Mucosa of gallbladder (tissue), 1 donor: Measurements from ENCODE around the gene ODAD4. TPM values are rescaled to one million over a fixed set of nuclear protein-coding genes. Genes with fewer than 3 reads are reported as not detected.
"Not testable (repeated sequence)": the region's sequence is repeated elsewhere in the genome, so short reads cannot be mapped to it uniquely, and the experiment has no call there.

ENCODE experiments used
- DNase-seq: peaks from one replicate; pipeline ENCODE4 v3.0.0-alpha.2; 2020; ENCODE audit warnings: low spot score
- total RNA-seq: library from RNA; stranded (reverse); gene quantifications from one replicate; pipeline ENCODE4 v1.2.1, GENCODE V29; 2021
- donor health status: DM: no; HTN: no; CAD: no.

The ODAD4 gene
- total RNA-seq, 1 donor from 2014 or later = 1.6 TPM

DNA sequence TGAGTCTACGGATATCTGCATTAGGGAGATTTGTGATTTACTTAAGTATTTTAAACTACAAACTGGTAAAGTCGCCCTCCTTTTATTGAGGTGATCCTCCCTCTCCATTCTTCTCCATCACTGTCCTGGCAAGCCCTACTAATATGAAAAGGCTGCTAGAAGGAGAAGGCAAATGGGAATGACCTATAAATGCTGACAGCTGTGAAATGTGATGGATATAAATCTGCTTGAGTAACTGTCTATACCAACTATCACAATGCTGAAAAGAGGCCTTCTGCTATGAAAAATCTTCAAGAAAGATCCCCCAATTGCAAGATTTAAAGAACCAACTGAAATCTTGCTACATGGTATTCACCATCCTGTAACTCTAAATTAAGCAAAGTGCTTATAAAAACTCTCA lies 71.3 kb downstream of the ODAD4 start:
- no peak for DNase-seq

DNA sequence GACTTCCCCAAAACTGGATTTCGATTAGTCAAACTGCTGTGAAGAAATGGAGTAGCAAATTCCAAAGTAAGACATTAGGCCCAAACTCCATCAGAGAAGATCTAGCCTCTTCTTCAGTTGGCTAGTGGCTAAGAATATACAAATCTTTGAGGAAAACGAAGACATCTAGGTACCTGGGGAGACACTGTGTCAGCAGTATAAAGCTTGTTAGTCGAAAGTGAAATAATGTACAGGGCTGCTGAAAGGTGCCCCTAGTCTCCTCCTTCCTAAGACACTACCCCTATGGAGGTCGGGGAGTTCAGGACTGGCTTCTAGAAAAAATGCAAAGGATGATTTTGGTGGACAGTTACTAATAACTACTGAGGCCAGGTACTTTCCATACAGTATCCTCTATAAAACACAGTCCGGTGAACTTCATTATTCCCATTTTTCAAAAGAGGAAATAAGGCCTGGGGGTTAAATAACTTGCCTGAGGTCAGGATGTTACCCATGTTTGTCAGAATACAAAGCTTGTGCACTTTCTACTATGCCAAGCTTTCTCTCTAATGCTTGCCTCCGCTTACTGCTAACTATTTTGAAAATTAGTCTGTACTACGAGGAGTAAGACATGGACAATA lies 71.9 kb downstream of the ODAD4 start:
- no peak for DNase-seq

DNA sequence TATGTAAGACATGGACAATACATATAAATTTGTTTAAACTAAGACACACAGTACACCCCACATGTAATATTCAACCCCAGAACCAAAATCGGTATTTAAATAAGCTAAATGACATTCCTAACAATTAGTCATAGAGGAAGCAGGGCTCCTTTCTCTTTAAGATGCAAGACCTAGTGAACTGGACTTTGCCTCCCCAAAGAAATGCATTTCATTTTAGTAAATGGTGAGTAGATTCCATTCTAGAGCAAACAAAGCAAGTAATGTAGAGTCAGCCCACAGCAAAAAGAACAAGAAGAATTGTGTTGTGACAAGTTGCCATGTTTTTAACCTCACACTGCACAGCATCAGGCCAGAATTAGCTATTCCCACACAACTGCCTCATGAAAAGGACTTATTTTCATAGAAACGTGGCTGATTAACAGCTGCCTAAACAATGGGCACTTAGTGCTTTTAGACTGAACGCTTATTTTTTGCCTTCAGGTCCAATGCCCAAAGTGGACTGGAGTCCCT lies 72.4 kb downstream of the ODAD4 start:
- DNase-seq = no peak

DNA sequence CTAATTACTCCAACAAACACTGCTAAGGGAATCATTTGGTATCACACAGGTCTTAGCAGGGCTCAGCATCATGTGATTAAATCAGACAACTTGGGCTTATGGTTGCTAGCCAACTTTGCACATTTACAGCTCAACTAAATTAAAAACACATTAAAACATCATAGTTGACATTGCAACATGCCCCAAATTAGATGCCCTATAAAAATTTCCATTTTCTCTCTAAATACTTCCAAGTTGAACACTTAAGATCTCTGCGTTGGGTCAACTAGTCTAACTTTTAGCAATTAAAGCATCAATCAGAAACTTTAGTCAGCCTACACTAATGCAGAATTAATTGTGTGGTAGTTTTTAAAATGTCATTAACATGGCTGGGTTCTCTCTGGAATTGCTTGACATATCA lies 74.7 kb downstream of the ODAD4 start:
- DNase-seq = no peak

DNA sequence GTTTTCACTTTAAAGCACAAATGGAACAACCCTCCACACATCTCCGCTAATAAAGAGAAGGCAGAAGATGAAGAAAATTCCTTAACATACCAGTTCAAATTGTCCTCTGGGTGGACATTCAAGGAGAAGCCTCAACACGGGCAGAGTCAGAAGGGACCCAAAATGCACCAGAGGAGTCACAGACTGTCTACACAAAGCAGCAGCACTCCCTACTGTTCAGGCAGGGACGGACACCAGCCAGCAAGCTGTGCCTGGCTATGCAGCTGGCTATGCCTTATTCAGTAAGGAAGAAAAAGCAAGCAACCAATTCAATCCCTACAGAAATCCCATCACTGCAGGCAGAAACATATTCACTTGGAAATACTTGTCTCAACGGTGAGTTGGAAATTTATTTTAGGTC lies 78.8 kb downstream of the ODAD4 start:
- no peak for DNase-seq

DNA sequence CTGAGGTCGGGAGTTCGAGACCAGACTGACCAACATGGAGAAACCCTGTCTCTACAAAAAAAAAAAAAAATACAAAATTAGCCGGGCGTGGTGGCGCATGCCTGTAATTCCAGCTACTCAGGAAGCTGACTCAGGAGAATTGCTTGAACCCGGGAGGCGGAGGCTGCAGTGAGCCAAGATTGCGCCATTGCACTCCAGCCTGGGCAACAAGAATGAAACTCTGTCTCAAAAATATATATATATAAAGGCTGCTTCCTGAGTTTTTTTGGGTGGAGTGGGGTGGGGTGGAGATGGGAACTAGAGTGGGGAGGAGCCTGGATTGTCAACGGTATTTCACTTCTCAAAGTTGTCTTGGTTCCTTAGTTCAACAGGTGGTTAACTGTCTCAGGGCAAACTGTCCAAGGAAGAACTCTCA lies 79.9 kb downstream of the ODAD4 start:
- not testable (repeated sequence) for DNase-seq

DNA sequence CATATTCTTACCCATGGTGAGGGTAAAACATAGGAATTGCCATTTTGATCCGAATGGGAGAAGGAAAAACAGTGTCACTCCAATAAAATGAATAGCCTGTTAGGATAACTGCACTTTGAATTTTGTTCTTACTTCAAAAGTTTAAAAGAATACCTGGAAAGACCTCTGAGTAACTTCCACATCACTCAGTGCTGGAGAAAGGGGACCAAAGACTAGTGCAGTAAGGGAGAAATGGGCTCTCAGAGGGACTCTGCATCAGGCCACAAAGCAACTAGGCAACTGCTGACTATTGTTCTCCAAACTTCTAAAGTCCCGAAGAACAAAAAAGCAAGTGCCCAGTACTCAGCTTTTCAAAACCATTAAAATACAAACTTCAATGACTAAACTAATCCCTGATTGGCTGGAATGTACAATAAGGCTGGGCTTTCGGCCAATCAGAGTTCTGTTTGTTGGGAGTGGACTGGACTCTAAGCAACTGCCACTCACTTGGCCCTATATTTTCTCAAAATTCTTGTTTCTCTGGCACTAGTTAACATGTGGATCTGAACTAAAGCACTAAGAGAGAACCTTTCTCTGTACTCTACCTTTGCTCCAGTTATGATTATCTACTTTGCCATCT lies 80.6 kb downstream of the ODAD4 start:
- DNase-seq = no peak

DNA sequence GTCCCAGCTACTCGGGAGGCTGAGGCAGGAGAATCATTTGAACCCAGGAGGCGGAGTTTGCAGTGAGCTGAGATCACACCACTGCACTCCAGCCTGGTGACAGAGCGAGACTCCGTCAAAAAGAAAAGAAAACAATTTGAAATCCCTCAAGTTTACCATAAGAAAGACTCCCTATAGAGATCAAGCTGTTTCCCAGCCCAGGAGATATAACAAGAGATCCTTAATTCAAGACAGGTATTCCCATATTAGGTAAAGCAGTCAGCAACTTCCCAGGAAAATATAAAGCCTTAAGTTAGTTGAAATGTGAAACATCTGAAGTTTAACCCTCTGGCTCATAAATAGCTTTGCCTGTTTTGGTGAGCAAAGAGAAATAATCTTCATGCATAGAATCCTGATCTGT lies 81.9 kb downstream of the ODAD4 start:
- DNase-seq = not testable (repeated sequence)

DNA sequence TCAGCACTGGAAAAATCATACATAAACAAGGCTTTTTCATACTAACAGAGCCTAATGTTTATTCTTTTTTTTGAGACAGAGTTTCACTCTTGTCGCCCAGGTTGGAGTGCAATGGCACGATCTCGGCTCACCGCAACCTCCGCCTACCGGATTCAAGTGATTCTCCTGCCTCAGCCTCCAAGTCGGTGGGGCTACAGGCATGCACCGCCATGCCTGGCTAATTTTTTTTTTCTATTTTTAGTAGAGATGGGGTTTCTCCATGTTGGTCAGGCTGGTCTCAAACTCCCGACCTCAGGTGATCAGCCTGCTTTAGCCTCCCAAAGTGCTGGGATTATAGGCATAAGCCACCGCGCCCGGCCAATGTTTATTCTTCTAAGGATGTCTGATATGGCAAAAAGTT lies 83.3 kb downstream of the ODAD4 start:
- DNase-seq = not testable (repeated sequence)

Other genes starting within 250 kb of the ODAD4 start
- gene EIF1, start 241.7 kb upstream of the ODAD4 start, total RNA-seq = 723 TPM
- not detected for gene GAST, start 218.3 kb upstream of the ODAD4 start, total RNA-seq
- 1.9 TPM for gene HAP1, start 196.0 kb upstream of the ODAD4 start, total RNA-seq
- 201 TPM for gene JUP, start 143.9 kb upstream of the ODAD4 start, total RNA-seq
- 24.1 TPM for gene P3H4, start 118.7 kb upstream of the ODAD4 start, total RNA-seq
- 59.2 TPM for gene FKBP10, start 117.6 kb upstream of the ODAD4 start, total RNA-seq
- gene NT5C3B, start 94.4 kb upstream of the ODAD4 start, total RNA-seq = 39.6 TPM
- gene KLHL10, start 92.8 kb upstream of the ODAD4 start, total RNA-seq = 0.29 TPM
- gene KLHL11, start 65.2 kb upstream of the ODAD4 start, total RNA-seq = 14.0 TPM
- 127 TPM for gene ACLY, start 11.7 kb upstream of the ODAD4 start, total RNA-seq
- gene CNP, start 36.2 kb downstream of the ODAD4 start, total RNA-seq = 65.9 TPM
- gene DNAJC7, start 86.8 kb downstream of the ODAD4 start, total RNA-seq = 69.8 TPM
- 31.1 TPM for gene NKIRAS2, start 89.5 kb downstream of the ODAD4 start, total RNA-seq
- 1.6 TPM for gene C17orf113, start 120.0 kb downstream of the ODAD4 start, total RNA-seq
- gene ZNF385C, start 167.9 kb downstream of the ODAD4 start, total RNA-seq = 0.32 TPM
- gene DHX58, start 182.1 kb downstream of the ODAD4 start, total RNA-seq = 26.8 TPM
- gene KAT2A, start 190.8 kb downstream of the ODAD4 start, total RNA-seq = 58.4 TPM
- gene HSPB9, start 192.2 kb downstream of the ODAD4 start, total RNA-seq = 0.29 TPM
- gene RAB5C, start 224.4 kb downstream of the ODAD4 start, total RNA-seq = 150 TPM